ENCODE data around the gene FBXL17.
"Not testable (repeated sequence)": the region's sequence is repeated elsewhere in the genome, so short reads cannot be mapped to it uniquely, and the experiment has no call there.

FBXL17 gene

GRCh38 chr5:108238936-108239887, 142.7 kb downstream of the FBXL17 start:
- no peak for DNase-seq

DNA sequence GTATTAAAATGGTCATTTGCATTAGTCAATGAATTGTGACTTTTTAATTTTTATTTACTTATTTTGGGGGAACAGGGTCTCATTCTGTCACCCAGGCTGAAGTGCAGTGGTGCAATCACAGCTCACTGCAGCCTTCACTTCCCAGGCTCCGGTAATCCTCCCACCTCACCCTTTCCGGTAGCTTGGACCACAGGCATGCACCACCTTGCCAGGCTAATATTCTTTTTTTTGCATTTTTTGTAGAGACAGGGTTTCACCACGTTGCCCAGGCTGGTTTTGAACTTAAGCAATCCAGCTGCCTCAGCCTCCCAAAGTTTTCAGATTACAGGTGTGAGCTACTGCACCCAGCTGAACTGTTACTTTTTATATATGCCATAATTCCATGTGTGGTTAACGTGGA, 143.4 kb downstream of the FBXL17 start:
- no peak for DNase-seq

DNA sequence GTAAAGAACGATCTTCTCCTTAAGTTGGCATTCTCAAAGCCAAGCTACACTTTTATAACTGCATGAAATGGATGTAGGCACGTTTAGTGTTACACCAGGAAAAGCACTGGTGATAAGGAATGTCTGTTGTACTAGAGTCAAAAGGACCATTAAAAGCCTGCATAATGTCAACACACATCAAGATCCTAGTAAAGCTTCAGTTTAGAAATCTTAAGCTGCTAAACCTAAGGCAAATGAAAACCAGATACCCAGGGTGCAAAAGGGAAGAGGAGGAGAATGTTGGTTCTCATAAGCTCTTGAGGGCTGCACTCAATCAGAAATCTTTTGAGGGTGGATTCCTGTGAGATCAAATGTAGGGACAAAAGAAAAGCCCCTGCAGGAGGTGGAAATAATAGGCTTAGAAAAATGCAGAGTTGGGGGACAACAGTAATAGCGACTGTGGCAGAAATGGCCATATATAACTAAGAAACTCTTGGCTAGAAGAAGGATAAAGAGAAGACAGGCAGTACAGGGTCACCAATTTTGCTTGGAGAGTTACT, 148.2 kb downstream of the FBXL17 start:
- no peak for DNase-seq

GRCh38 chr5:108232805-108233204, 149.1 kb downstream of the FBXL17 start:
- no peak for DNase-seq

DNA sequence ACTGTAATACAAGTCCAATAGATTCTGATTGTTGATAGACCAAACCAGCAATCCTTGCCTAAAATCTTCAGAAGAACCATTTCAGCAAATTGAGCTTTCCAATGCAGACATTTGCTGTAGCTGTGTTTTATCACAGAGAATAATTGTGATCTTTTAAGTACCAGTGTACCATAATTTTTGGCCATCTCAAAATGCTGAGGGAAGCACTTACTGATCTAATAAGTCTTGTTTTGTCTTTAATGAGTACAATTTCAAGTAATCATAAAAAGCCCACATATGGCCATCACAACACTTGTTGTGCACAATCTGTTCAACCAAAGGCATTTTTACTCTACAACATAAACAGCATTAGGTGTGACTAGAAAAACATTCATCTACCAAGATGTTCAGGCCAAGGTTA, 159.9 kb downstream of the FBXL17 start:
- DNase-seq, result no peak

DNA sequence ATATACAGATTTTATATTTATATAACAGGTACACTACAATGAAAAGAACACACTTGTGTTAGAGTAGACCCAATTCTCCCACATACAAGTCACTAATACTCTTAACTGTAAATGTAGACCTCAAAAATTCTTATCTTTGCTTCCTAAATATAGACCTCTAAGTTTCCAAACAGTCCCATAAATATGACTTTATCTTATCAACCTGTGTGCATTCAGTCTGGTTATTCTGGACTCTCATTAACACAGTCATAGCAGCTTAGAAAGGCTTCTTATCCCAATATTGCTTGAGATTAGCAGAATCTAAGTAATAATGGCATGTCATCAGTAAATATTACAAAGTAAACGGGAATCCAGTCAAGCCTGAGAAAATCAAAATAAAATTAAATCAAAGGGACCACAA, 161.1 kb downstream of the FBXL17 start:
- DNase-seq, result no peak

GRCh38 chr5:108216890-108217289, 165.0 kb downstream of the FBXL17 start:
- no peak for DNase-seq

DNA sequence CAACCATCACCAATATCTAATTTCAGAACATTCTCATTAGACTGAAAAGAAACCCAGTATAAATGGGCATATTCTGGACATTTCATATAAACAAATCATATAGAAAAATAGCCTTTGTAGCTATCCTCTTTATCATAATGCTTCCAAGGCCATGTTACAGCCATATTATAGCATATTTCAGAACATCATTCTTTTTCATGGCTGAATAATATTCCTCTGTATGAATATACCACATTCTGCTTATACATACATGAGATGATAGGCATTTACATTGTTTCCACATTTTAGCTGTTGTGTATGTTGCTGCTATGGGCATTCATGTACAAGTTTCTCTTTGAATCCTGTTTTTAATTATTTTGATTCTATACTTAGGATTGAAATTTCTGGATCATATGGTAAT, 167.0 kb downstream of the FBXL17 start:
- DNase-seq, result no peak

GRCh38 chr5:108212775-108213346, 169.0 kb downstream of the FBXL17 start:
- DNase-seq, result no peak

- DNase-seq, result no peak
Measured at GRCh38 chr5:108206707-108207106, 175.2 kb downstream of the FBXL17 start.

DNA sequence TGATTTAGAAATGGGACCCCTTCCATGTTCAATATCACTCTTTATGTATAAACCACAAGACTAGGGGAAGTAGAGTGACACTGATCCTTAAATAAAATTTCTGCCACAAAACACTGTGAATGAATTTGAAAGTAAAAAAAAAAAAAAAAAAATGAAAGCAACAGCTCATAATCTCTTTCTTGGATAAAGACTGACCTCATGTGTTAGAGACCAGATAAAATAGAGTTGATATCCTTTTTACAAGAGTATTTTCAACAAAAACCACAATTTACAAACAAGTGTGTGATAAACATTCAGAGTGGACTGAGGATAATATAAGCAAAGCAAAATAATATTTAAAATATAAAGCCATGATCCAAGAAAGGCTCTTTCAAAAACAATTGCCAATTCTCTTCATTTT, 180.2 kb downstream of the FBXL17 start:
- no peak for DNase-seq

GRCh38 chr5:108196276-108196675, 185.6 kb downstream of the FBXL17 start:
- DNase-seq, result no peak

DNA sequence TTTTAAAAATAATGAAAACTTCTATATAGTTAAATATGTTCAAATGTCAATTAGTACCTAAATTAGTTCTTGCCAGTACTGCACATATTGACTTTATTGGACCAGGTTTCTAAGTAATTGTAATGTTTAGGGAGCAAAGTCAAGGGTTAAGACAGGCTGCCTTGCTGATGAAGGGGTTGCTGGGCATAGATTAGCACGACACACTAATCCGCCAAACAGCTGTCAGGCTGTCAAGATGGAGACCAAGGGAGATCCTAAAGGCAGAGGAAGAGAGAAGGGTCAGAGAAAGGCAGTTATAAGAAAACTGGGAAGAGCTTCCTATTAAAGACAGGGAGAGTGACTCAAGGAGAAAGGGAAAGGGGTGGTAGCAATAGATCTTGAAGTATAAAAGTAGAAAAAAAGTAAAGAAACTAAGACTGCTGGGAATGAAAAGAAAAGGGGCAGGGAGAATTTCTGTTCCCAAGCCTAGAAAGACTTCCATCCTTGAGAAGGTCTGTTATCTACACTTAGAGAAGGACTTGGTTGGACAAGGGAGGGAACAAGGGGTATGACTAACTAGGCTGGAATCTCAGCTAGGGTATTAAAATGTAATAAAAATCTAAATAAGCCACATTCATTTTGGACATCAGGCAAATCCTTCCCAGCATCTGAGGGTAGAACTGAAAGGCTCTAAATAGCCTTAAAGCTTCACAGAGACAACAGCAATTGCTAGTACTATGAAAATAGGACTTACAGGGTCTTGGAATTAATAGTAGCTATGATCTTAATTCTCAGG, 188.7 kb downstream of the FBXL17 start:
- no peak for DNase-seq

- DNase-seq, result no peak
Measured at GRCh38 chr5:108184940-108185339, 197.0 kb downstream of the FBXL17 start.

DNA sequence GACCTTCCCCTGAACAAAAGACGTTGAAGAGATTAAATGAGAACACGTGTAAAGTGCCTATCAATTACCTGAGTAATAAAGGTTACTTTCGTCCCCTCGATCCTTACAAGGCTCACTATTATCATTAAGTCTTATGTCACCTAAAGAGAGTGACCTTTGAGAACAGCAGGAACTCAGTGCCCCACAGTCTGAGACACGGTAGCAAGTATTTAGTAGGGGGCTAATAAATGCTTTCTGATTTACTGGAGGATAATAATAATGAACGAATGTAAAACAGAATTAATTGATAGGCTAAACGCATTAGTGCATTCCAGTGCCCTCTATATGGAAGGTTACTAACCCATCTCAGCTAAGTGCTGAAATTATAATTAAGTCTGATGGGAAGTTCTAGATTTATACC, 199.9 kb downstream of the FBXL17 start:
- DNase-seq, result no peak

DNA sequence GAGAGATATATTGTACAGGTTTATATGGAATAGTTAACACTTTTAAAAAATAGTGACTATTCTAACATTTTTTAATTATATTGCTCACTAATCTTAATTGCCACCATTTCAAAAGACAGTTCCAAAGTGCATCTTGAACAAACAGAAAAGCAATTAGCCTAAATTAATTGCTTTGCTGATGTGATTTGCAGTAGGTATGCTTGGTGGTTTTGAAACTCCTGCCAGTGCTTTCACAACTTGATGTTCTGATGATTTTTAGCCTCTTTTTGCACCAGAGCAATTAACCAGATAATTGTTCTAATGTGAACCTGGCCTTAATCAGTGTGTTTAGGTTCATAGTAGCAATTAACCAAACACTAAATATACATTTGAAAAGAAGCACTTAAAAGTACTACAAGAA, 207.6 kb downstream of the FBXL17 start:
- DNase-seq, result no peak

- DNase-seq, result no peak
Measured at GRCh38 chr5:108171759-108172158, 210.1 kb downstream of the FBXL17 start.

- DNase-seq, result peak; percentile 2
Measured at GRCh38 chr5:108168915-108169314, 213.0 kb downstream of the FBXL17 start.

GRCh38 chr5:108167174-108167573, 214.7 kb downstream of the FBXL17 start:
- no peak for DNase-seq

GRCh38 chr5:108164574-108164973, 217.3 kb downstream of the FBXL17 start:
- DNase-seq, result no peak

DNA sequence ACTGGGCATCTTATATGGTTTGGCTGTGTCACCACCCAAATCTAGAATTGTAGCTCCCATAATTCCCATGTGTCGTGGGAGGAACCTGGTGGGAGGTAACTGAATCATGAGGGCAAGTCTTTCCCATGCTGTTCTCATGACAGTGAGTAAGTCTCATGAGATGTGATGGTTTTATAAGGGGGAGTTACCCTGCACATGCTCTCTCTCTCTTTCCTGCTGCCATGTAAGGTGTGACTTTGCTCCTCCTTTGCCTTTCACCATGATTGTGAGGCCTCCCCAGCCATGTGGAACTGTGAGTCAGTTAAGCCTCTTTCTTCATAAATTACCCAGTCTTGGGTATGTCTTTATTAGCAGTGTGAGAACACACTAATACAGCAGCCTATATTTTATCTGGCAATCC, 229.0 kb downstream of the FBXL17 start:
- not testable (repeated sequence) for DNase-seq

DNA sequence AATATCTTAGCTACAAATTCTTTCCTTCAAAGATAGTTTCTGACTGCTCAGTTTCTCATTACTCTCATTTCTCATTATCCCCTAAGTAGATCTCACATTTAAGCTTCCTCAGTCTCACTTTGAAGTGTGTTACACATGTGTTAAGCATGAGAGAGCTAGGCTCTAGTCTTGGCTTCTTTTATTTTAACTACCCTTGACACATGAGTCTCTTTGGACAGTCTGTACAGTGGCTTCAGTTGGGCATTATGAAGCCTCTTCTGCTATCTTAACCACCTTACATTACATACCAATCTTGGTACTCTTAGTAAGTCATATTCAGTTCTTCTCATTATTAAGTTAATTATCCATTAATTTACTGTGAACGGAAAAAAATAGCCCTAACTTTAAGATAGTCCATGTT, 232.5 kb downstream of the FBXL17 start:
- no peak for DNase-seq

- DNase-seq, result no peak
Measured at GRCh38 chr5:108148715-108149139, 233.2 kb downstream of the FBXL17 start.

Measured in NCI-H1092 treated with DMSO at 0.1 percent for 48 hours (cell line).